ENCODE data around the gene CIB4. TPM values are rescaled to one million over a fixed set of nuclear protein-coding genes. Genes with fewer than 3 reads are reported as not detected.

Gene CIB4
- total RNA-seq, 1 experiment from 2014 or later, result not detected

- Histone ChIP-seq H3K4me1 (ENCODE audit: low read length) (peaks cover 15% of the 10 kb centered on the region), H3K27ac (ENCODE audit: low read length) (no peak overlapping the region), H3K9me3 (ENCODE audit: low read length) (no peaks in the 10 kb centered on the region), H3K9me2 (replicated peaks; ENCODE audit: insufficient read depth, low read length) (no peaks in the 10 kb centered on the region), H3K4me3 (ENCODE audit: low read length) (no peak overlapping the region), H3K36me3 (ENCODE audit: insufficient read depth, low read length) (no peaks in the 10 kb centered on the region), H2AFZ (ENCODE audit: low read length) (no peak overlapping the region), H3K27me3 (ENCODE audit: low read length) (no peaks in the 10 kb centered on the region), H3K79me2 (ENCODE audit: low read length) (no peaks in the 10 kb centered on the region), H3K9ac (ENCODE audit: low read length) (no peak overlapping the region), H4K20me1 (ENCODE audit: insufficient read depth, low read depth, low read length) (no peaks in the 10 kb centered on the region), H3K4me2 (ENCODE audit: low read depth, low read length, poor library complexity, severe bottlenecking) (no peak overlapping the region)
- no peak for DNase-seq
Observed at GRCh38 chr2:26584191-26584590, 57.0 kb downstream of the CIB4 start.

DNA sequence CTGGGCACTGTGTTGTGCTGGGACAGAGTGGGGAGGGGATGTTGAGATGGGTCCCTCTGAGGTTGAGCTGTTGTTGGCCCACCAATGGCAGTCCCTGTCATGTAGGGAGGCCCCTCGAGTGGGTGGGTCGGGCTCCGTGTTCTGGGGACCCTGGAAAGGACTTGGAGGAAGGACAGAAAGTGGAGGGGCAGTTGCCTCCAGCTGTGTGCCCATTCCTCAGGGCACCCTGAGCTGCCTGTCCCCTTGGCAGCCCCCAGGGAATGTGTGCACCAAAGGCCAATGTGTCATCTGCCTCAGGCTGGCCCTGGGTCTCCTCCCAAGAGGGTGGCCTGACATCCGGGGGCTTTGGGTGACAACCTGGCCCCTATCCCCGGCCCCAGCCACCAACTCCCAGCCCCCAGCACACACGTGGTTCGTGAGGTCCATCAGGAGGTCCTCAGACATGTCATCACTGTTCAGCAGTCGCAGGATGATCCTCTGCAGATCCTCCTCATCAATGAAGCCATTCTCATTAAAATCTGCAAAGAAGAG, 57.7 kb downstream of the CIB4 start:
- no peak overlapping the region for H3K4me3 ChIP-seq (ENCODE audit: low read length)
- no peaks in the 10 kb centered on the region for H3K27me3 ChIP-seq (ENCODE audit: low read length)
- no peak overlapping the region for H3K27ac ChIP-seq (ENCODE audit: low read length)
- no peaks in the 10 kb centered on the region for H3K9me3 ChIP-seq (ENCODE audit: low read length)
- H3K9me2 ChIP-seq (replicated peaks; ENCODE audit: insufficient read depth, low read length), result no peaks in the 10 kb centered on the region
- H3K9ac ChIP-seq (ENCODE audit: low read length), result no peak overlapping the region
- no peaks in the 10 kb centered on the region for H3K79me2 ChIP-seq (ENCODE audit: low read length)
- DNase-seq, result no peak
- H3K4me2 ChIP-seq (ENCODE audit: low read depth, low read length, poor library complexity, severe bottlenecking), result no peak overlapping the region
- no peaks in the 10 kb centered on the region for H3K36me3 ChIP-seq (ENCODE audit: insufficient read depth, low read length)
- no peaks in the 10 kb centered on the region for H4K20me1 ChIP-seq (ENCODE audit: insufficient read depth, low read depth, low read length)
- peaks cover 15% of the 10 kb centered on the region for H3K4me1 ChIP-seq (ENCODE audit: low read length)
- H2AFZ ChIP-seq (ENCODE audit: low read length), result no peak overlapping the region

- no peak overlapping the region for H2AFZ ChIP-seq (ENCODE audit: low read length)
- H3K4me2 ChIP-seq (ENCODE audit: low read depth, low read length, poor library complexity, severe bottlenecking), result no peak overlapping the region
- H3K27me3 ChIP-seq (ENCODE audit: low read length), result no peaks in the 10 kb centered on the region
- no peaks in the 10 kb centered on the region for H3K36me3 ChIP-seq (ENCODE audit: insufficient read depth, low read length)
- H3K27ac ChIP-seq (ENCODE audit: low read length), result no peak overlapping the region
- no peaks in the 10 kb centered on the region for H3K9me2 ChIP-seq (replicated peaks; ENCODE audit: insufficient read depth, low read length)
- no peak for DNase-seq
- H3K4me3 ChIP-seq (ENCODE audit: low read length), result no peak overlapping the region
- H3K4me1 ChIP-seq (ENCODE audit: low read length), result peaks cover 15% of the 10 kb centered on the region
- H4K20me1 ChIP-seq (ENCODE audit: insufficient read depth, low read depth, low read length), result no peaks in the 10 kb centered on the region
- H3K9ac ChIP-seq (ENCODE audit: low read length), result no peak overlapping the region
- H3K9me3 ChIP-seq (ENCODE audit: low read length), result no peaks in the 10 kb centered on the region
- no peaks in the 10 kb centered on the region for H3K79me2 ChIP-seq (ENCODE audit: low read length)
Observed at GRCh38 chr2:26582890-26583289, 58.3 kb downstream of the CIB4 start.

GRCh38 chr2:26581991-26582842, 58.9 kb downstream of the CIB4 start:
- Histone ChIP-seq H3K9me2 (replicated peaks; ENCODE audit: insufficient read depth, low read length) (no peaks in the 10 kb centered on the region), H3K4me3 (ENCODE audit: low read length) (no peak overlapping the region), H3K27me3 (ENCODE audit: low read length) (no peaks in the 10 kb centered on the region), H3K79me2 (ENCODE audit: low read length) (no peaks in the 10 kb centered on the region), H2AFZ (ENCODE audit: low read length) (no peak overlapping the region), H3K4me1 (ENCODE audit: low read length) (peaks cover 19% of the 10 kb centered on the region), H3K4me2 (ENCODE audit: low read depth, low read length, poor library complexity, severe bottlenecking) (no peak overlapping the region), H3K27ac (ENCODE audit: low read length) (no peak overlapping the region), H3K9me3 (ENCODE audit: low read length) (no peaks in the 10 kb centered on the region), H3K36me3 (ENCODE audit: insufficient read depth, low read length) (no peaks in the 10 kb centered on the region), H4K20me1 (ENCODE audit: insufficient read depth, low read depth, low read length) (no peaks in the 10 kb centered on the region), H3K9ac (ENCODE audit: low read length) (no peak overlapping the region)
- DNase-seq, result no peak

GRCh38 chr2:26581266-26581990, 59.7 kb downstream of the CIB4 start:
- DNase-seq, result no peak
- no peaks in the 10 kb centered on the region for H3K9me2 ChIP-seq (replicated peaks; ENCODE audit: insufficient read depth, low read length)
- H2AFZ ChIP-seq (ENCODE audit: low read length), result no peak overlapping the region
- no peaks in the 10 kb centered on the region for H3K27me3 ChIP-seq (ENCODE audit: low read length)
- no peak overlapping the region for H3K27ac ChIP-seq (ENCODE audit: low read length)
- H3K4me2 ChIP-seq (ENCODE audit: low read depth, low read length, poor library complexity, severe bottlenecking), result no peak overlapping the region
- H3K9ac ChIP-seq (ENCODE audit: low read length), result no peak overlapping the region
- peaks cover 21% of the 10 kb centered on the region for H3K4me1 ChIP-seq (ENCODE audit: low read length)
- H3K79me2 ChIP-seq (ENCODE audit: low read length), result no peaks in the 10 kb centered on the region
- no peaks in the 10 kb centered on the region for H3K9me3 ChIP-seq (ENCODE audit: low read length)
- H3K4me3 ChIP-seq (ENCODE audit: low read length), result no peak overlapping the region
- H4K20me1 ChIP-seq (ENCODE audit: insufficient read depth, low read depth, low read length), result no peaks in the 10 kb centered on the region
- no peaks in the 10 kb centered on the region for H3K36me3 ChIP-seq (ENCODE audit: insufficient read depth, low read length)

DNA sequence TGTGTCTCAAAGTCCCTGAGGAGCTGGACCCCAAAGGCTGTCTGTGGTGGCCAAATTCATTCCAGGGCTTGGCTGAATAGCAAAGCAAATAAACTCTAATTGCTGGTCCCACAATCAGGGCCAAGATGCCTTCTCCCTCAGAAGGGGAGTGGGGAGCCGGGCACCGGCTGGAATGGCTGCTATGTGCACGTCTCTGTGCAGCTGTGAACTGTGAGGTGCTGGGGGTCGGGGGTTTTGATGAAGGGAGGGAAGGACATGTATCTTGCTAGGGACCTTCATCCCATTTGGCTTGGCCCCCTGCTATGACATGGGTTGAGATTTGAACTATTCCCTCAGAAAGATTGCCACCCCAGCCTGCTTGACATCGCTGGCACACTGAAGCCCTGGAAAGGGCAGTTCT, 60.4 kb downstream of the CIB4 start:
- Histone ChIP-seq H3K9ac (ENCODE audit: low read length) (no peak overlapping the region), H3K9me3 (ENCODE audit: low read length) (no peaks in the 10 kb centered on the region), H3K27ac (ENCODE audit: low read length) (no peak overlapping the region), H3K36me3 (ENCODE audit: insufficient read depth, low read length) (no peaks in the 10 kb centered on the region), H3K9me2 (replicated peaks; ENCODE audit: insufficient read depth, low read length) (no peaks in the 10 kb centered on the region), H3K4me2 (ENCODE audit: low read depth, low read length, poor library complexity, severe bottlenecking) (no peak overlapping the region), H4K20me1 (ENCODE audit: insufficient read depth, low read depth, low read length) (no peaks in the 10 kb centered on the region), H3K4me1 (ENCODE audit: low read length) (peaks cover 17% of the 10 kb centered on the region), H3K79me2 (ENCODE audit: low read length) (no peaks in the 10 kb centered on the region), H3K27me3 (ENCODE audit: low read length) (no peaks in the 10 kb centered on the region), H3K4me3 (ENCODE audit: low read length) (no peak overlapping the region), H2AFZ (ENCODE audit: low read length) (no peak overlapping the region)
- no peak for DNase-seq

GRCh38 chr2:26580151-26580550, 61.0 kb downstream of the CIB4 start:
- Histone ChIP-seq H4K20me1 (ENCODE audit: insufficient read depth, low read depth, low read length) (no peaks in the 10 kb centered on the region), H3K4me1 (ENCODE audit: low read length) (peaks cover 16% of the 10 kb centered on the region), H3K27ac (ENCODE audit: low read length) (no peak overlapping the region), H3K9me3 (ENCODE audit: low read length) (no peaks in the 10 kb centered on the region), H3K9me2 (replicated peaks; ENCODE audit: insufficient read depth, low read length) (no peaks in the 10 kb centered on the region), H3K4me2 (ENCODE audit: low read depth, low read length, poor library complexity, severe bottlenecking) (no peak overlapping the region), H3K36me3 (ENCODE audit: insufficient read depth, low read length) (no peaks in the 10 kb centered on the region), H3K4me3 (ENCODE audit: low read length) (no peak overlapping the region), H2AFZ (ENCODE audit: low read length) (no peak overlapping the region), H3K9ac (ENCODE audit: low read length) (no peak overlapping the region), H3K79me2 (ENCODE audit: low read length) (no peaks in the 10 kb centered on the region), H3K27me3 (ENCODE audit: low read length) (no peaks in the 10 kb centered on the region)
- no peak for DNase-seq

DNA sequence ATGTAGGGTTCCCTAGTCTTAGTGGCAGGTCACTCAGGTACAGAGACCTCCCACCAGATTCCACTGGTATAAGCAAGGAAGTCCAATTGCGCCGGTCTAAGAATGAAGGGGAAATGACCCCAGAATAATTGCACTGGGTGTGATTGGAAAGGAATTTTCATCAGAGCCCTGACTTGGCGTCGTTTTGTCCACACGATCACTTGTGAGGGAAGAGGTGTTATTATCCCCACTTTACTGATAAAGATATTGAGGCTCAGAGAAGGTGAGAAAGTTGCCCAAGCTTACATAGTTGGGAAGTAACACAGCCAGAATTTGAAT, 61.5 kb downstream of the CIB4 start:
- Histone ChIP-seq H3K9ac (ENCODE audit: low read length) (no peak overlapping the region), H2AFZ (ENCODE audit: low read length) (no peak overlapping the region), H3K27ac (ENCODE audit: low read length) (no peak overlapping the region), H3K4me2 (ENCODE audit: low read depth, low read length, poor library complexity, severe bottlenecking) (no peak overlapping the region), H3K9me2 (replicated peaks; ENCODE audit: insufficient read depth, low read length) (no peaks in the 10 kb centered on the region), H3K36me3 (ENCODE audit: insufficient read depth, low read length) (no peaks in the 10 kb centered on the region), H3K4me3 (ENCODE audit: low read length) (no peak overlapping the region), H3K9me3 (ENCODE audit: low read length) (no peaks in the 10 kb centered on the region), H3K79me2 (ENCODE audit: low read length) (no peaks in the 10 kb centered on the region), H4K20me1 (ENCODE audit: insufficient read depth, low read depth, low read length) (no peaks in the 10 kb centered on the region), H3K4me1 (ENCODE audit: low read length) (peaks cover 16% of the 10 kb centered on the region), H3K27me3 (ENCODE audit: low read length) (no peaks in the 10 kb centered on the region)
- DNase-seq, result no peak

Data from Karpas-422 (cell line).